ENCODE measurements around the gene COL6A1. TPM values are rescaled to one million over a fixed set of nuclear protein-coding genes. Genes with fewer than 3 reads are reported as not detected.

COL6A1 gene
- total RNA-seq, 1 donor from 2014 or later = 611 TPM

DNA sequence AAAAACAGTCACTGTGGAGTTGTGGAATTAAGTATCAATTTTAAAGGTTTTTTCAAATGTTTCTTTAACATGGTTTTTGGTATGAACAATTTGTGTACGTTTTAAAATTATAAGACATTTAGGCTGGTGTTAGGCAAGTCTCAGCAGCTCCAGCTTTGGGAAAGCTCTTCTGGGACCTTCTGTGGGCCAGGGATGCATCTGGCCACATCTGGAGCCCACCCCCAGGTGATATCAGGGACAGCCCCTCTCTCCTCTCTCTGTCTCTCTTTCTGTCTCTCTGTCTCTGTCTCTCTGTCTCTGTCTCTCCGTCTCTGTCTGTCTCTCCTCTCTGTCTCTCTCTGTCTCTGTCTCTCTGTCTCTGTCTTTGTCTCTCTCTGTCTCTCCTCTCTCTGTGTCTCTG lies 1.3 kb upstream of the COL6A1 start:
- TF ChIP-seq, protein P1, sequence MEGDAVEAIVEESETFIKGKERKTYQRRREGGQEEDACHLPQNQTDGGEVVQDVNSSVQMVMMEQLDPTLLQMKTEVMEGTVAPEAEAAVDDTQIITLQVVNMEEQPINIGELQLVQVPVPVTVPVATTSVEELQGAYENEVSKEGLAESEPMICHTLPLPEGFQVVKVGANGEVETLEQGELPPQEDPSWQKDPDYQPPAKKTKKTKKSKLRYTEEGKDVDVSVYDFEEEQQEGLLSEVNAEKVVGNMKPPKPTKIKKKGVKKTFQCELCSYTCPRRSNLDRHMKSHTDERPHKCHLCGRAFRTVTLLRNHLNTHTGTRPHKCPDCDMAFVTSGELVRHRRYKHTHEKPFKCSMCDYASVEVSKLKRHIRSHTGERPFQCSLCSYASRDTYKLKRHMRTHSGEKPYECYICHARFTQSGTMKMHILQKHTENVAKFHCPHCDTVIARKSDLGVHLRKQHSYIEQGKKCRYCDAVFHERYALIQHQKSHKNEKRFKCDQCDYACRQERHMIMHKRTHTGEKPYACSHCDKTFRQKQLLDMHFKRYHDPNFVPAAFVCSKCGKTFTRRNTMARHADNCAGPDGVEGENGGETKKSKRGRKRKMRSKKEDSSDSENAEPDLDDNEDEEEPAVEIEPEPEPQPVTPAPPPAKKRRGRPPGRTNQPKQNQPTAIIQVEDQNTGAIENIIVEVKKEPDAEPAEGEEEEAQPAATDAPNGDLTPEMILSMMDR (IDR thresholded peaks at IDR 0.05; ENCODE audit: unreplicated experiment) = no peak
- no peak overlapping the region for H3K4me3 Mint-ChIP-seq
- no peak for DNase-seq (ENCODE audit: low spot score in 2 of 2, unreplicated experiment in 2 of 2)

DNA sequence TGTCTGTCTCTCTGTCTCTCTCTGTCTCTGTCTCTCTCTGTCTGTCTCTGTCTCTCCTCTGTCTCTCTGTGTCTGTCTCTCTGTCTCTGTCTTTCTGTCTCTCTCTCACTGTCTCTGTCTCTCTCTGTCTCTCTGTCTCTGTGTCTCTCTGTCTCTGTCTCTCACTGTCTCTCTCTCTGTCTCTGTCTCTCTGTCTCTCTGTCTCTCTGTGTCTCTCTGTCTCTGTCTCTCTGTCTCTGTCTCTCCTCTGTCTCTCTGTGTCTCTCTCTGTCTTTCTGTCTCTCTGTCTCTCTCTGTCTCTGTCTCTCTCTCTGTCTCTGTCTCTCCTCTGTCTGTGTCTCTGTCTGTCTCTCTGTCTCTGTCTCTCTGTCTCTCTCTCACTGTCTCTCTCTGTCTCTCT lies 873 bp upstream of the COL6A1 start:
- H3K27ac Mint-ChIP-seq = no peak overlapping the region
- DNase-seq (ENCODE audit: low spot score in 2 of 2, unreplicated experiment in 2 of 2) = no peak
- peaks cover 11% of the 10 kb centered on the region for H3K36me3 Mint-ChIP-seq
- TF ChIP-seq, protein P1 (IDR thresholded peaks at IDR 0.05; ENCODE audit: unreplicated experiment) = no peak
- no peak overlapping the region for H3K4me3 Mint-ChIP-seq
- H3K9me3 Mint-ChIP-seq = no peaks in the 10 kb centered on the region
- peaks cover 41% of the 10 kb centered on the region for H3K27me3 Mint-ChIP-seq (ENCODE audit: low read depth)
- H3K4me1 Mint-ChIP-seq = peaks cover 23% of the 10 kb centered on the region

More for the DNA sequence above, 1.3 kb upstream of the COL6A1 start:
- no peak overlapping the region for H3K27ac Mint-ChIP-seq
- peaks cover 11% of the 10 kb centered on the region for H3K36me3 Mint-ChIP-seq
- peaks cover 27% of the 10 kb centered on the region for H3K4me1 Mint-ChIP-seq
- H3K9me3 Mint-ChIP-seq = no peaks in the 10 kb centered on the region
- peaks cover 45% of the 10 kb centered on the region for H3K27me3 Mint-ChIP-seq (ENCODE audit: low read depth)

DNA sequence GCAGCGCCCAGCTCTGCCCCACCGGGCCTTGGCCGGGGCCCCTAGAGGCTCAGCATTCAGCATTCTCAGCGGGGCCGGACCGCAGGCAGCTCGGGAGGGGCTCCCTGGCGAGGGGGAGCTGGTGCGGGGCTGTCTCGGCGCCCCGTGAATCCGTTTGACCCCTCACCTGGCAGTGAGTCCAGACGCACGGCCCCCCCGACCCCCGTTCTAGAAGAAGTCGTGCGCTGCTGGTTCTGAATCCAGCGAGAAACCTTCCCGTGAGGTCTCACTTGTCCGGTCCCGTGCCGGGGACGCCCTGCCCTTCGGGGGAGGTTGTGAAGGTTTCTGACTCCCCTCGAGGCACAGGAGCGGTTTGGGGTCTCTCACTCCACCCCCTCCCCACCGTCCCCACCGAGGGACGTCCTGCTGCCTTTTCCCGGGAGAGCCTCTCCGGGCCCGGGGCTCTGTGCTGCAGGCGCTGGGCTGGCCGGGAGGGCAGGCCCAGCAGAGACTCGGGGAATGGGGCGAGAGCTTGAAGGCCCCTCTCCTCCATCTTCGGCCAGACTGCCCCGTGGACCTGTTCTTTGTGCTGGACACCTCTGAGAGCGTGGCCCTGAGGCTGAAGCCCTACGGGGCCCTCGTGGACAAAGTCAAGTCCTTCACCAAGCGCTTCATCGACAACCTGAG lies 655 bp downstream of the COL6A1 start:
- Mint-ChIP-seq H3K4me1 (peaks cover 14% of the 10 kb centered on the region), H3K9me3 (no peaks in the 10 kb centered on the region), H3K27ac (no peak overlapping the region), H3K4me3 (peak overlapping the region; percentile 72), H3K36me3 (peaks cover 11% of the 10 kb centered on the region), H3K27me3 (ENCODE audit: low read depth) (peaks cover 30% of the 10 kb centered on the region)
- TF ChIP-seq, protein P1 (IDR thresholded peaks at IDR 0.05; ENCODE audit: unreplicated experiment) = no peak
- peak; percentile 19 to 49 for DNase-seq (ENCODE audit: low spot score in 2 of 2, unreplicated experiment in 2 of 2)

DNA sequence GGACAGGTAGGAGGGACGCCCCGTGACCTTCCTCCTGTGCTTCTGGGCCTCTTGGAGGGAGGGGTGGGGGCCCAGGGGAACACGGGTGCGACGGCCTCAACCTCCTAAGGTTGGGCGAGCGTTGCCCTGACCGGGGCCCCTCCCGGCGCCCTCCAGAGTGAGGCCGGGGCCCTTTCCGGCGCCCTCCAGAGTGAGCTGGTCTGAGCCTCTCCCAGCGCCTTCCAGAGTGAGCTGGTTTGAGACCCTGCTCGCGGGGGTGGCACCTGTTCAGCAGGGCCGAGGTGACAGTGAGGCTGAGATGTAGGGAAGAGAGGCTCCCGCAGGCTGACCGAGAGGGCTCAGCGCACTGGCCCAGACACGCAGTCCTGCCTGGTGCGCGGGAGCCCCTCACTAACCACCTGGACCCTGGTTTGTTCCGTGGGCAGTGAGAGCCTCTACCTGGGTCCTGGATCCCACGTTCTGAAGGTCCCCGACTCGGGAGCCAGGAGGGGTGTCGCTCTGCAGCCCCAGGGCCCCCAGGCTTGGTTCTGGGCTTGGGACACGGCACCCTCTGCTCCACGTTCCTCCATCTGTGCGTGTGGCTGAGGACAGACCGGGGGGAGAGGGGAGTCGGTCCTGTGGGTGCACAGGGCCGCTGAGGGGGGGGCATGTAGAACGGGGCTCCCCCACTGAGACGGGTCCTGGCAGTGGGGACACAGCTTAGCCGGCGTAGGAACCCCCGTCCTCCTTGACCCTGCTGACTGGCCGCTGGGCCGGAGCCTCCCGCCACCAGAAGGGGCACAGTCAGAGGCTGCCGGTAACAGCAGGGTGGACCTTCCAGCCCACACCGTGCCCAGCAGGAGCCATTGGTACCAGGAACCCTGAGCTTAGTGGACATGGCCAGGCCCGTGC lies 1.4 kb downstream of the COL6A1 start:
- TF ChIP-seq, protein P1 (IDR thresholded peaks at IDR 0.05; ENCODE audit: unreplicated experiment) = no peak
- DNase-seq (ENCODE audit: low spot score in 2 of 2, unreplicated experiment in 2 of 2) = peak; percentile 15 to 42
- Mint-ChIP-seq H3K36me3 (peaks cover 11% of the 10 kb centered on the region), H3K4me3 (peak overlapping the region; percentile 72), H3K9me3 (no peaks in the 10 kb centered on the region), H3K27ac (no peak overlapping the region), H3K4me1 (peaks cover 14% of the 10 kb centered on the region), H3K27me3 (ENCODE audit: low read depth) (peaks cover 28% of the 10 kb centered on the region)

DNA sequence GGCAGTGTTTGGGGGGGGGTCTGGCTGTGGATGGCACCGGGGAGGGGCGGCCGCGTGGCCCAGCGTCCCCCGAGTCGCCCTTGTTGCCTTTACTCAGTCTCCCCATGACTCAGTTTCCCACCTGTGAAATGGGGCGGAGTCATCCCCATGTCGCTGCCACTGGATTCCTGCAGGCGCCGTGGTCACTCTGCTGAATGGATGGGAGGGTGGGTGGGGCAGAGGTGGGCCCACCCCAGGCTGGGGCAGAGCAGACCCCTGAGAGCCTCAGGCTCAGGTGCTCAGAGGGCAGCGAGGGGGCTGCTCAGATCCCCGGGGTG lies 2.0 kb downstream of the COL6A1 start:
- H3K27ac Mint-ChIP-seq = no peak overlapping the region
- no peaks in the 10 kb centered on the region for H3K9me3 Mint-ChIP-seq
- peaks cover 11% of the 10 kb centered on the region for H3K36me3 Mint-ChIP-seq
- TF ChIP-seq, protein P1 (IDR thresholded peaks at IDR 0.05; ENCODE audit: unreplicated experiment) = no peak
- peak overlapping the region; percentile 72 for H3K4me3 Mint-ChIP-seq
- DNase-seq (ENCODE audit: low spot score in 2 of 2, unreplicated experiment in 2 of 2) = no peak
- H3K4me1 Mint-ChIP-seq = peaks cover 10% of the 10 kb centered on the region
- H3K27me3 Mint-ChIP-seq (ENCODE audit: low read depth) = peaks cover 23% of the 10 kb centered on the region

All from mesothelial cell of epicardium (in vitro differentiated cells).